Activated T-cell treated with anti-CD3 and anti-CD28 coated beads, Interleukin-2, amount 50 U/mL, for 24 hours (primary cell): Measurements from ENCODE around the gene CEP192.
A peak's percentile ranks its signal among the peaks of the same experiment; 100 is the strongest.

ENCODE experiments used
- DNase-seq: peaks from one replicate; pipeline ENCODE4 v3.0.0-alpha.2; 2020
- H3K27ac Mint-ChIP-seq: 2 replicates; pipeline ENCODE4 v1.8.0; 2020; ENCODE audit warnings: mild to moderate bottlenecking, mixed read lengths
- H3K27me3 Mint-ChIP-seq: 2 replicates; pipeline ENCODE4 v1.8.0; 2020; ENCODE audit warnings: mixed read lengths
- H3K36me3 Mint-ChIP-seq: 2 replicates; pipeline ENCODE4 v1.8.0; 2020; ENCODE audit warnings: low read depth, mixed read lengths
- H3K4me1 Mint-ChIP-seq: 2 replicates; pipeline ENCODE4 v1.8.0; 2020; ENCODE audit warnings: low read depth, mixed read lengths
- H3K4me3 Mint-ChIP-seq: 2 replicates; pipeline ENCODE4 v1.8.0; 2020; ENCODE audit warnings: mild to moderate bottlenecking, moderate library complexity, mixed read lengths
- H3K9me3 Mint-ChIP-seq: 2 replicates; pipeline ENCODE4 v1.8.0; 2020; ENCODE audit warnings: mixed read lengths

Gene CEP192, protein sequence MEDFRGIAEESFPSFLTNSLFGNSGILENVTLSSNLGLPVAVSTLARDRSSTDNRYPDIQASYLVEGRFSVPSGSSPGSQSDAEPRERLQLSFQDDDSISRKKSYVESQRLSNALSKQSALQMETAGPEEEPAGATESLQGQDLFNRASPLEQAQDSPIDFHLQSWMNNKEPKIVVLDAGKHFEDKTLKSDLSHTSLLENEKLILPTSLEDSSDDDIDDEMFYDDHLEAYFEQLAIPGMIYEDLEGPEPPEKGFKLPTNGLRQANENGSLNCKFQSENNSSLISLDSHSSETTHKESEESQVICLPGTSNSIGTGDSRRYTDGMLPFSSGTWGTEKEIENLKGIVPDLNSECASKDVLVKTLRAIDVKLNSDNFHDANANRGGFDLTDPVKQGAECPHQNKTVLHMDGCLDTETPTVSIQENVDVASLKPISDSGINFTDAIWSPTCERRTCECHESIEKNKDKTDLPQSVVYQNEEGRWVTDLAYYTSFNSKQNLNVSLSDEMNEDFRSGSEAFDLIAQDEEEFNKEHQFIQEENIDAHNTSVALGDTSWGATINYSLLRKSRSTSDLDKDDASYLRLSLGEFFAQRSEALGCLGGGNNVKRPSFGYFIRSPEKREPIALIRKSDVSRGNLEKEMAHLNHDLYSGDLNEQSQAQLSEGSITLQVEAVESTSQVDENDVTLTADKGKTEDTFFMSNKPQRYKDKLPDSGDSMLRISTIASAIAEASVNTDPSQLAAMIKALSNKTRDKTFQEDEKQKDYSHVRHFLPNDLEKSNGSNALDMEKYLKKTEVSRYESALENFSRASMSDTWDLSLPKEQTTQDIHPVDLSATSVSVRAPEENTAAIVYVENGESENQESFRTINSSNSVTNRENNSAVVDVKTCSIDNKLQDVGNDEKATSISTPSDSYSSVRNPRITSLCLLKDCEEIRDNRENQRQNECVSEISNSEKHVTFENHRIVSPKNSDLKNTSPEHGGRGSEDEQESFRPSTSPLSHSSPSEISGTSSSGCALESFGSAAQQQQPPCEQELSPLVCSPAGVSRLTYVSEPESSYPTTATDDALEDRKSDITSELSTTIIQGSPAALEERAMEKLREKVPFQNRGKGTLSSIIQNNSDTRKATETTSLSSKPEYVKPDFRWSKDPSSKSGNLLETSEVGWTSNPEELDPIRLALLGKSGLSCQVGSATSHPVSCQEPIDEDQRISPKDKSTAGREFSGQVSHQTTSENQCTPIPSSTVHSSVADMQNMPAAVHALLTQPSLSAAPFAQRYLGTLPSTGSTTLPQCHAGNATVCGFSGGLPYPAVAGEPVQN (N-terminal part only)

DNA sequence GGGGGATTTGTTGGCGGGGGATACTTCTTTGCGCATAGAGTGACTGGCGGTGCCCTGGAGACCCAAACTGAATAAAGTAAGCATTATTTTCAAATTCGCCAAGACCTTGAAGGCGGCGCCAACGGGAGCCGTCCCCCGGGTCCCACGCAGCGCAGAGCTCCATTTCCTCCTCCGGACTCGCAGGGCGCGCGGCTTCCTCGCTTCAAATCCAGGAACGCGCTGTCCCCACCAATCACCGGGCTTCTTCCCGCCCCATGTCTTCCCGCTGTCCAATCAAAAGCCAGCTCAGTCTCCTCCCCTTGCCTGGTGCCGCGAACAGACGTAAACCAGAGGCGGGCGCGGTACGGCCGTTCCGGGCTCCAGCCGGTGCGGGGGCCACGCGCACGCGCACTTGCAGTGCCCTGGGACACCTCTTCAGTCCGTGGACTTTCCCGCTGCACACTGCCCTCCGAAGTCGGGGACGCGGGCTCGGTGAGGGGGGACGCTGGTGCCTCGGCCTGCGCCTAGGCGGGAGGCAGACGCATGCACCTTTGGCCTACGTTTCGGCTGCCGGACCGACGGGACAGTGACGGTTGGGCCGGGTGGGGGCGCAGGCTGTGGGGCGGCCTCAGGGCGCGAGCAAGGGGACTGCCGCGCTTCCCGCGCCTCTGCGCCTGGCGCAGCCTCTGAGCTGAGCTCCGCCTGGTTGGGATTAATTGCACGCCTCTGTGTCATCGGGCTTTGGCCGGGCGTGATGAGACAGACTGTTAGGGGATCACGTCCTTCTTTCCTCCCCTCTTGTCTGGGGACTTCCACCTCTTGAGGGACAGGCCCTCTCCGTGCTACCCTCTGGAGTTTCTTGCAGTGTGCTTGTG is at the start of gene CEP192:
Gene CEP192, plus strand, starts transcription at position 396 of the 854 bp plus-strand sequence. CDS start 8,063 bp downstream, outside the sequence.
- DNase-seq: peak; percentile 96
- peak within 1 kb of the TSS; percentile 95 for H3K27ac Mint-ChIP-seq
- peaks cover 19% of the 10 kb centered on the region for H3K4me1 Mint-ChIP-seq
- no peaks in the 10 kb centered on the region for H3K9me3 Mint-ChIP-seq
- H3K36me3 Mint-ChIP-seq: peaks cover 30% of the 10 kb centered on the region
- no peaks in the 10 kb centered on the region for H3K27me3 Mint-ChIP-seq
- peak within 1 kb of the TSS; percentile 94 for H3K4me3 Mint-ChIP-seq

GRCh38 chr18:12943215-12943614 is 47.9 kb upstream of the CEP192 start:
- no peak for DNase-seq
- Mint-ChIP-seq H3K36me3 (peaks cover 15% of the 10 kb centered on the region), H3K9me3 (no peaks in the 10 kb centered on the region), H3K4me3 (no peak overlapping the region), H3K27me3 (no peaks in the 10 kb centered on the region), H3K4me1 (peaks cover 21% of the 10 kb centered on the region), H3K27ac (no peak overlapping the region)

- H3K4me1 Mint-ChIP-seq: peaks cover 28% of the 10 kb centered on the region
- no peaks in the 10 kb centered on the region for H3K9me3 Mint-ChIP-seq
- H3K27me3 Mint-ChIP-seq: no peaks in the 10 kb centered on the region
- H3K4me3 Mint-ChIP-seq: no peak overlapping the region
- no peak overlapping the region for H3K27ac Mint-ChIP-seq
- no peak for DNase-seq
- peaks cover 27% of the 10 kb centered on the region for H3K36me3 Mint-ChIP-seq
Observed at GRCh38 chr18:12944709-12945108, 46.5 kb upstream of the CEP192 start.

- peak overlapping the region; percentile 92 for H3K4me3 Mint-ChIP-seq
Observed at GRCh38 chr18:12946549-12947284, 44.4 kb upstream of the CEP192 start.

DNA sequence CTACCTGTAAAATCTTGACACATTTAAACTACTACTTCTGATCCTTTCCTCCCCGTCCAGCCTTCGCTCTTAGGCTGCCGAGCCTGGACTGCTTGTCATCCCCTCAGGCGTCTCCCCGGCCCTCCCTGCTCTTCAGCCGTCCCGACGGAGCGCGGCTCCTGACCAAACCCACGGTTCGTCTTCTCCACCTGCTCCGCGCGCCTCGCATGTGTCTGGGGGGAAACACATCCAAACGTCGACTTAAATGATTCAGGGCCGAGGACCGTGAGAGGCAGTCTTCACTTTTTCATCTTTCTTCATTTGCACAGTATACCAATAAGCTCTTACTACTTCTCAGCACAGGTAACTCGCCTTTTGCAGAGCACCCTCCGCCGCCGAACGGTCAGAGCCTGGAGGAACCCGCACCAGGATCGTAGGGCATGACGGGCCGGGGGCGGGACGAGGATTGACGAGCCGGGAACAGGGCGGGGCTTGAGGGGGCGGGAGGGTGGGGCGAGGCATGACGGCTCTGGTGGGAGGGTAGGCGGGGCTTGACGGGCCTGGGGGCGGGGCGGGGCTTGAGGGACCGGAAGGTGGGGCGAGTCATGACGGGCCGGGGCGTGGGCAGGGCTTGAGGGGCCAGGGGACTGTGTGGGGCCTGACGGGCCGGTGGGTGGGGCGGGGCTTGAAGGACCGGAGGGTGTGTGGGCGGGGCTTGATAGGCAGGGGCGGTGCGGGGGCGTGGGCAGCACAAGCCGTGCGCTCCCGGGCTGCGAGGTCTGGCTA is 43.7 kb upstream of the CEP192 start, which contains the start of gene SEH1L:
Gene SEH1L, plus strand, starts transcription at position 727 of the 765 bp plus-strand sequence. CDS start 111 bp downstream, outside the sequence.
- peak within 1 kb of the TSS; percentile 99 for H3K27ac Mint-ChIP-seq
- H3K9me3 Mint-ChIP-seq: no peaks in the 10 kb centered on the region
- DNase-seq: peak; percentile 98
- peak within 1 kb of the TSS; percentile 92 for H3K4me3 Mint-ChIP-seq
- H3K27me3 Mint-ChIP-seq: no peaks in the 10 kb centered on the region
- peaks cover 50% of the 10 kb centered on the region for H3K36me3 Mint-ChIP-seq
- peaks cover 49% of the 10 kb centered on the region for H3K4me1 Mint-ChIP-seq

More at GRCh38 chr18:12946549-12947284, 44.4 kb upstream of the CEP192 start:
- H3K4me1 Mint-ChIP-seq: peaks cover 46% of the 10 kb centered on the region
- no peak for DNase-seq
- no peaks in the 10 kb centered on the region for H3K27me3 Mint-ChIP-seq
- H3K27ac Mint-ChIP-seq: peak overlapping the region; percentile 99
- H3K9me3 Mint-ChIP-seq: no peaks in the 10 kb centered on the region
- H3K36me3 Mint-ChIP-seq: peaks cover 45% of the 10 kb centered on the region

DNA sequence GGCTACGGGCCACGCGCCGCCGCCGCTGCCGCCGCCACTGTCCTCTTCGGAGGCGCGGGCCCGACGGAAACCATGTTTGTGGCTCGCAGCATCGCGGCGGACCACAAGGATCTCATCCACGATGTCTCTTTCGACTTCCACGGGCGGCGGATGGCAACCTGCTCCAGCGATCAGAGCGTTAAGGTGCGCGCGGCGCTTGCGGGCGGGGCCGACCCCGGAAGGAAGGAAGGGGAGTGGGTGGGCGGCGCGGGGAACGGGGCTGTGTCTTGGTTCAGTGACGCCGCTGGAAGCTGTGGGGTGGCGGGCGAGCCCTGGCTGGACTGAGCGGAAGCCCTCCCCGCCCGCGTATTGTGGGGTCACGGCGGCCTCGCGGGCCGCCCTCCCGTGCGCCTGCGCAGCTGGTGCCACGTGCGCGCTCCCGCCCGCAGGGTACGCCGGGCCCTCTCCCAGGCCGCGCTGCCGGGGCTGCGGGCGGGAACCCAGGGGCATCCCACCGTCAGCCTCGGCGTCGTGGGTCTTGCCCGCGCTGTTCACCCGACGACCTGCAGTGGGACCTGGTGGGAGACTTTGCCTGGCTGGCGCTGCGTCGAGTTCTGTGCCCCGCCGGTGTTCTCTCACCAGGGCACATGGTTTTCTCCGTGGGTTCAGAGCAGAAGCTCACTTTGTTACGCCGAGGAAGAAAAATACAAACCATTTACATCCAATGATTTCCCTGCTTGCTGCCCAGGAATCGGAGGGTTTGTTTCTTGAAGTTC is 42.9 kb upstream of the CEP192 start:
- peak; percentile 99 for DNase-seq
- Mint-ChIP-seq H3K36me3 (peaks cover 58% of the 10 kb centered on the region), H3K27ac (peak overlapping the region; percentile 99), H3K27me3 (no peaks in the 10 kb centered on the region), H3K4me1 (peaks cover 51% of the 10 kb centered on the region), H3K9me3 (no peaks in the 10 kb centered on the region), H3K4me3 (peak overlapping the region; percentile 89)

- H3K4me1 Mint-ChIP-seq: peaks cover 21% of the 10 kb centered on the region
- no peak overlapping the region for H3K4me3 Mint-ChIP-seq
- no peaks in the 10 kb centered on the region for H3K27me3 Mint-ChIP-seq
- no peak overlapping the region for H3K27ac Mint-ChIP-seq
- no peak for DNase-seq
- peaks cover 82% of the 10 kb centered on the region for H3K36me3 Mint-ChIP-seq
- no peaks in the 10 kb centered on the region for H3K9me3 Mint-ChIP-seq
Observed at GRCh38 chr18:12958478-12958877, 32.7 kb upstream of the CEP192 start.

- Mint-ChIP-seq H3K4me1 (peaks cover 21% of the 10 kb centered on the region), H3K9me3 (no peaks in the 10 kb centered on the region), H3K27ac (no peak overlapping the region), H3K27me3 (no peaks in the 10 kb centered on the region), H3K36me3 (peaks cover 81% of the 10 kb centered on the region), H3K4me3 (no peak overlapping the region)
- DNase-seq: no peak
Observed at GRCh38 chr18:12960395-12960794, 30.8 kb upstream of the CEP192 start.

DNA sequence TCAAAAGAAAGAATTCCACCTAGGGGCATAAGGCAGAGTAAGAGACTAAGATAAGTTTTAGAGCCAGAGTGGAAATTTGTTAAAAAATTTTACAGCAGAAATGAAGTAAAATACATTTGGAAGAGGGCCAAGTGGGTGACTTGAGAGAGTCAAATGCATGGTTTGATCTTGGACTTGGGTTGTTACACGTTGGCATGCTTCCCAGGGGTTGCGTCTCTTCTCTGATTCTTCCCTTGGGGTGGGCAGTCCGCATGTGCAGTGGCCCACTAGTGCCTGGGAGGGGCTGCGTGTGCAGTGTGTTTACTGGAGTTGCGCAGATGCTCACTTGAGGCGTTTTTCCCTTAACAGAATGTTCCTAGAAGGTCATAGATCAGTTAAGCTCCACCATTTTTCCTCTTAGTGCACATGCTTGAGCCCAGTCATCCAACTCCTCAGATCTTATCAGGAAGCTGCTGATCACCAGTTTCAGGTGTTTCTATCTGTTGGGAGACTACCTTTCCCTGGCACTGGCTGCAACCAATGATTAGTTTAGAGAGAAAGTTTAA is 30.2 kb upstream of the CEP192 start:
- no peak overlapping the region for H3K27ac Mint-ChIP-seq
- no peak overlapping the region for H3K4me3 Mint-ChIP-seq
- H3K9me3 Mint-ChIP-seq: no peaks in the 10 kb centered on the region
- no peaks in the 10 kb centered on the region for H3K27me3 Mint-ChIP-seq
- H3K36me3 Mint-ChIP-seq: peaks cover 83% of the 10 kb centered on the region
- H3K4me1 Mint-ChIP-seq: peaks cover 21% of the 10 kb centered on the region
- DNase-seq: no peak

GRCh38 chr18:12963069-12963468 is 28.1 kb upstream of the CEP192 start:
- Mint-ChIP-seq H3K4me3 (no peak overlapping the region), H3K27me3 (no peaks in the 10 kb centered on the region), H3K9me3 (no peaks in the 10 kb centered on the region), H3K27ac (no peak overlapping the region), H3K4me1 (peaks cover 28% of the 10 kb centered on the region), H3K36me3 (peaks cover 88% of the 10 kb centered on the region)
- no peak for DNase-seq

- Mint-ChIP-seq H3K4me1 (peaks cover 23% of the 10 kb centered on the region), H3K27me3 (no peaks in the 10 kb centered on the region)
Observed at GRCh38 chr18:12968115-12968514, 23.0 kb upstream of the CEP192 start.

More at GRCh38 chr18:12968115-12968514, 23.0 kb upstream of the CEP192 start:
- Mint-ChIP-seq H3K27ac (peak overlapping the region; percentile 51), H3K36me3 (peaks cover 89% of the 10 kb centered on the region), H3K4me3 (no peak overlapping the region), H3K9me3 (no peaks in the 10 kb centered on the region)
- DNase-seq: no peak
